Osteoblast (primary cell): ENCODE data around the gene GRID1. TPM values are rescaled to one million over a fixed set of nuclear protein-coding genes. Genes with fewer than 3 reads are reported as not detected.
A peak's percentile ranks its signal among the peaks of the same experiment; 100 is the strongest.
"Not testable (repeated sequence)": the region's sequence is repeated elsewhere in the genome, so short reads cannot be mapped to it uniquely, and the experiment has no call there.

Experiments
- DNase-seq: peaks from one replicate; pipeline ENCODE4 v3.0.0; 2011; ENCODE audit warnings: low spot score, mixed read lengths; ENCODE audit not compliant: insufficient read length; ENCODE audit errors: missing footprints
- H2AFZ ChIP-seq: 2 replicates; pipeline ENCODE4 v1.6.0; 2011; ENCODE audit warnings: mild to moderate bottlenecking, low read length
- H3K27ac ChIP-seq: 2 replicates; pipeline ENCODE4 v1.5.1; 2011; ENCODE audit warnings: mild to moderate bottlenecking, low read depth, low read length, moderate library complexity
- H3K27me3 ChIP-seq: 2 replicates; pipeline ENCODE4 v1.6.0; 2012; ENCODE audit warnings: mild to moderate bottlenecking, control low read depth, inconsistent platforms, low read length, moderate library complexity; ENCODE audit not compliant: insufficient read depth
- H3K36me3 ChIP-seq: 2 replicates; pipeline ENCODE4 v1.5.1; 2011; ENCODE audit warnings: mild to moderate bottlenecking, low read length, control low read depth, moderate library complexity; ENCODE audit not compliant: insufficient read depth
- H3K4me1 ChIP-seq: 2 replicates; pipeline ENCODE4 v1.5.1; 2011; ENCODE audit warnings: mild to moderate bottlenecking, low read length, control low read depth, moderate library complexity; ENCODE audit not compliant: insufficient read depth
- H3K4me2 ChIP-seq: 2 replicates; pipeline ENCODE4 v1.6.0; 2011; ENCODE audit warnings: mild to moderate bottlenecking, low read length; ENCODE audit not compliant: insufficient read depth
- H3K4me3 ChIP-seq: fragments of 200-600 bp; sonication (generic); 3 replicates; pipeline ENCODE4 v1.5.1; 2012; ENCODE audit warnings: mild to moderate bottlenecking, low read length, inconsistent platforms; ENCODE audit not compliant: insufficient read depth
- H3K79me2 ChIP-seq: 2 replicates; pipeline ENCODE4 v1.6.0; 2012; ENCODE audit warnings: mild to moderate bottlenecking, low read length, control low read depth, inconsistent platforms; ENCODE audit not compliant: insufficient read depth
- H3K9me3 ChIP-seq: 2 replicates; pipeline ENCODE4 v1.5.1; 2011; ENCODE audit warnings: low read depth, low read length, control low read depth
- H4K20me1 ChIP-seq: 2 replicates; pipeline ENCODE4 v1.6.0; 2012; ENCODE audit warnings: mild to moderate bottlenecking, low read length, control low read depth; ENCODE audit not compliant: insufficient read depth
- CTCF ChIP-seq: IDR thresholded peaks from 2 replicates; pipeline ENCODE4 v1.5.1; 2011; ENCODE audit warnings: mild to moderate bottlenecking, low read depth, low read length, moderate library complexity; ENCODE audit errors: extremely low read depth
- total RNA-seq: library from RNA; depleted of rRNA; stranded (reverse); fragments of >200 nt; gene quantifications from 2 replicates; pipeline ENCODE4 v1.2.3, GENCODE V29; 2012

GRID1 gene
- total RNA-seq, 1 donor = not detected

- Histone ChIP-seq H3K4me1 (no peaks in the 10 kb centered on the region), H3K9me3 (no peaks in the 10 kb centered on the region), H3K36me3 (no peaks in the 10 kb centered on the region), H3K27ac (no peak overlapping the region), H3K4me3 (no peak overlapping the region), H4K20me1 (no peaks in the 10 kb centered on the region), H2AFZ (no peak overlapping the region), H3K4me2 (no peak overlapping the region), H3K27me3 (no peaks in the 10 kb centered on the region), H3K79me2 (no peaks in the 10 kb centered on the region)
- DNase-seq = peak; percentile 30
- TF ChIP-seq CTCF = no peak
Measured at GRCh38 chr10:86245015-86245394, 121.6 kb downstream of the GRID1 start.

GRCh38 chr10:86244297-86245014 is 122.1 kb downstream of the GRID1 start:
- peak; percentile 61 for DNase-seq
- Histone ChIP-seq H3K4me3 (no peak overlapping the region), H3K36me3 (no peaks in the 10 kb centered on the region)

GRCh38 chr10:86243651-86244155 is 122.9 kb downstream of the GRID1 start:
- Histone ChIP-seq H2AFZ (no peak overlapping the region), H3K79me2 (no peaks in the 10 kb centered on the region), H4K20me1 (no peaks in the 10 kb centered on the region), H3K9me3 (no peaks in the 10 kb centered on the region), H3K4me2 (no peak overlapping the region), H3K27me3 (no peaks in the 10 kb centered on the region), H3K4me3 (no peak overlapping the region), H3K27ac (no peak overlapping the region), H3K36me3 (no peaks in the 10 kb centered on the region), H3K4me1 (no peaks in the 10 kb centered on the region)
- TF ChIP-seq CTCF = no peak
- DNase-seq = no peak

More at GRCh38 chr10:86244297-86245014, 122.1 kb downstream of the GRID1 start:
- H2AFZ ChIP-seq = no peak overlapping the region
- H3K27ac ChIP-seq = no peak overlapping the region
- H3K27me3 ChIP-seq = no peaks in the 10 kb centered on the region
- H3K79me2 ChIP-seq = no peaks in the 10 kb centered on the region
- no peak overlapping the region for H3K4me2 ChIP-seq
- H3K9me3 ChIP-seq = no peaks in the 10 kb centered on the region
- H3K4me1 ChIP-seq = no peaks in the 10 kb centered on the region
- H4K20me1 ChIP-seq = no peaks in the 10 kb centered on the region
- no peak for TF ChIP-seq CTCF

- no peak overlapping the region for H3K27ac ChIP-seq
- peak; percentile 46 for DNase-seq
- no peak overlapping the region for H3K4me3 ChIP-seq
- H3K9me3 ChIP-seq = no peaks in the 10 kb centered on the region
- H4K20me1 ChIP-seq = no peaks in the 10 kb centered on the region
- TF ChIP-seq CTCF = no peak
- H3K4me1 ChIP-seq = no peaks in the 10 kb centered on the region
- H3K36me3 ChIP-seq = no peaks in the 10 kb centered on the region
- no peaks in the 10 kb centered on the region for H3K79me2 ChIP-seq
- H2AFZ ChIP-seq = no peak overlapping the region
- H3K27me3 ChIP-seq = no peaks in the 10 kb centered on the region
- no peak overlapping the region for H3K4me2 ChIP-seq
Measured at GRCh38 chr10:86242761-86243160, 123.8 kb downstream of the GRID1 start.

- not testable (repeated sequence) for H3K9me3 ChIP-seq, DNase-seq, H2AFZ ChIP-seq, H4K20me1 ChIP-seq, H3K4me2 ChIP-seq, H3K4me3 ChIP-seq, H3K79me2 ChIP-seq, H3K27me3 ChIP-seq, H3K4me1 ChIP-seq, H3K27ac ChIP-seq, H3K36me3 ChIP-seq
Measured at GRCh38 chr10:86238089-86238488, 128.5 kb downstream of the GRID1 start.
